B cell (primary cell): Measurements from ENCODE around the gene RNF40. TPM values are rescaled to one million over a fixed set of nuclear protein-coding genes. Genes with fewer than 3 reads are reported as not detected.

Experiments
- ATAC-seq: fragments of 200-7000 bp; cut with Tn5 transposase; one replicate; pipeline ENCODE4 v1.10.0; 2021; ENCODE audit warnings: low read depth, mild to moderate bottlenecking, moderate number of reproducible peaks, moderate library complexity
- CTCF ChIA-PET: fragments of 350-600 bp; sonication (Branson Sonifier 250); formaldehyde crosslinking; loops from one replicate; lab custom pipeline; 2021; ENCODE audit warnings: antibody characterized with exemption, inconsistent platforms; lab: Charles Lee
- POLR2A ChIA-PET: fragments of 350-600 bp; sonication (Branson Sonifier 250); formaldehyde crosslinking; loops from one replicate; lab custom pipeline; 2021; ENCODE audit warnings: antibody characterized with exemption; lab: Charles Lee
- DNase-seq: peaks from one replicate; pipeline ENCODE4 v3.0.0; 2013
- H2AFZ ChIP-seq: 2 replicates; pipeline ENCODE4 v1.6.1; 2012; ENCODE audit warnings: mild to moderate bottlenecking, low read depth, low read length; ENCODE audit not compliant: insufficient read depth, poor library complexity, severe bottlenecking
- H3K27ac ChIP-seq, 2 donors: 1 replicate in 1 of 2; 2 replicates in 1 of 2; pipeline ENCODE4 v1.5.1; 2012 to 2013; ENCODE audit warnings: low read length in 2 of 2, mild to moderate bottlenecking in 2 of 2, moderate library complexity in 1 of 2
- H3K27me3 ChIP-seq, 4 experiments: fragments of 200-600 bp in 1 of 4; sonication (generic) in 1 of 4; replicated peaks in 1 of 4; 1 replicate in 2 of 4; 2 replicates in 2 of 4; pipeline versions ENCODE4 v1.6.1 to v1.7.0; 2013 to 2016; ENCODE audit warnings: low read length in 3 of 4, mild to moderate bottlenecking in 2 of 4, mixed read lengths in 1 of 4, moderate library complexity in 1 of 4; ENCODE audit not compliant: insufficient read depth in 4 of 4, control insufficient read depth in 3 of 4; ENCODE audit errors: control extremely low read depth in 1 of 4
- H3K36me3 ChIP-seq, 2 experiments: replicated peaks in 1 of 2; 1 replicate in 1 of 2; 2 replicates in 1 of 2; pipeline versions ENCODE4 v1.6.1 to v1.7.1; 2013; ENCODE audit warnings: low read length in 1 of 2; ENCODE audit not compliant: insufficient read depth in 2 of 2, control insufficient read depth in 1 of 2; ENCODE audit errors: control extremely low read depth in 1 of 2, extremely low read depth in 1 of 2
- H3K4me1 ChIP-seq, 2 donors: fragments of 200-600 bp in 1 of 2; sonication (generic) in 1 of 2; 1 replicate in 1 of 2; 2 replicates in 1 of 2; pipeline versions ENCODE4 v1.5.1 to v1.6.1; 2013 to 2017; ENCODE audit warnings: low read length in 2 of 2; ENCODE audit not compliant: control insufficient read depth in 2 of 2, insufficient read depth in 2 of 2
- H3K4me2 ChIP-seq: replicated peaks from 2 replicates; pipeline ENCODE3; 2012; ENCODE audit warnings: mild to moderate bottlenecking, low read depth, low read length; ENCODE audit not compliant: poor library complexity, severe bottlenecking
- H3K4me3 ChIP-seq, 5 experiments: fragments of 200-600 bp in 1 of 5; sonication (generic) in 1 of 5; 1 replicate in 3 of 5; 2 replicates in 2 of 5; pipeline versions ENCODE4 v1.5.1 to v1.7.0; 2011 to 2016; ENCODE audit warnings: low read length in 4 of 5, mild to moderate bottlenecking in 4 of 5, low read depth in 2 of 5, control low read depth in 1 of 5, moderate library complexity in 1 of 5; ENCODE audit not compliant: insufficient read depth in 1 of 5; ENCODE audit errors: control extremely low read depth in 1 of 5, extremely low read depth in 1 of 5
- H3K79me2 ChIP-seq: fragments of 200-600 bp; sonication (generic); one replicate; pipeline ENCODE4 v1.6.0; 2016; ENCODE audit warnings: low read length; ENCODE audit not compliant: control insufficient read depth, insufficient read depth
- H3K9ac ChIP-seq: fragments of 200-600 bp; sonication (generic); 2 replicates; pipeline ENCODE4 v1.6.1; 2017; ENCODE audit warnings: mild to moderate bottlenecking, low read length, moderate library complexity
- H3K9me3 ChIP-seq, 3 donors: one replicate each; pipeline versions ENCODE4 v1.6.1 to v1.7.1; 2013; ENCODE audit warnings: low read length in 2 of 3; ENCODE audit not compliant: control insufficient read depth in 2 of 3, insufficient read depth in 1 of 3; ENCODE audit errors: control extremely low read depth in 1 of 3
- H4K20me1 ChIP-seq: 2 replicates; pipeline ENCODE4 v1.6.0; 2012; ENCODE audit warnings: mild to moderate bottlenecking, low read length; ENCODE audit not compliant: insufficient read depth, control insufficient read depth, poor library complexity, severe bottlenecking
- H3K27ac Mint-ChIP-seq: one replicate; pipeline ENCODE4 v1.8.0; 2021; ENCODE audit warnings: mixed read lengths
- H3K27me3 Mint-ChIP-seq: one replicate; pipeline ENCODE4 v1.8.0; 2021; ENCODE audit warnings: mixed read lengths
- H3K4me1 Mint-ChIP-seq: one replicate; pipeline ENCODE4 v1.8.0; 2021; ENCODE audit warnings: mixed read lengths
- H3K4me3 Mint-ChIP-seq: one replicate; pipeline ENCODE4 v1.8.0; 2021; ENCODE audit warnings: mixed read lengths
- H3K9me3 Mint-ChIP-seq: one replicate; pipeline ENCODE4 v1.8.0; 2022; ENCODE audit warnings: mixed read lengths; ENCODE audit not compliant: insufficient read depth
- CTCF ChIP-seq: fragments of 200-600 bp; IDR thresholded peaks from one replicate; pipeline ENCODE4 v1.8.0; 2022; ENCODE audit warnings: antibody characterized with exemption, mild to moderate bottlenecking
- EZH2 ChIP-seq: IDR thresholded peaks from 2 replicates; pipeline ENCODE4 v1.6.1; 2012; ENCODE audit warnings: borderline replicate concordance, low read depth, mild to moderate bottlenecking, moderate library complexity, low read length; ENCODE audit not compliant: insufficient read depth, poor library complexity, severe bottlenecking
- WGBS: methylation state at CpG from one replicate; pipeline ENCODE4 v1.1.5; 2013; ENCODE audit warnings: missing lambda C conversion rate; ENCODE audit not compliant: insufficient coverage; 5-methylcytosine and 5-hydroxymethylcytosine counted together
- intact Hi-C: fragments of 100-400 bp; cut with micrococcal nuclease; formaldehyde crosslinking; loops from one replicate; pipeline ENCODE4 v1.10.0; 2022
- polyA plus RNA-seq: library from polyadenylated mRNA; depleted of rRNA; stranded (reverse); fragments of >200 nt; gene quantifications from 2 replicates; pipeline ENCODE4 v1.2.3, GENCODE V29; 2012
- total RNA-seq, 2 donors: library from RNA; stranded (reverse); fragments of 120-200 nt in 1 of 2; gene quantifications; 1 replicate in 1 of 2; 2 replicates in 1 of 2; pipeline versions ENCODE4 v1.2.3 to v1.2.4, GENCODE V29; 2013 to 2022

The RNF40 gene
- total and polyA plus RNA-seq, 2 donors (not counting 1 experiment from before 2014, with no cell fraction given), result 41.8 to 121 TPM

- 100% methylated on average over 5 of the region's 7 CpGs for WGBS
- Histone ChIP-seq H3K4me1 (peaks cover 24 to 37% of the 10 kb centered on the region in 2 donors), H3K27me3 (no peaks in the 10 kb centered on the region), H4K20me1 (peaks cover 26% of the 10 kb centered on the region), H3K27ac (no peak overlapping the region), H3K36me3 (peaks cover 0 to 35% of the 10 kb centered on the region in 2 experiments), H3K9me3 (no peaks in the 10 kb centered on the region), H3K79me2 (peaks cover 27% of the 10 kb centered on the region), H3K4me2 (peak overlapping the region; percentile 97), H3K4me3 (no peak overlapping the region), H3K9ac (no peak overlapping the region), H2AFZ (no peak overlapping the region)
- TF ChIP-seq CTCF (no peak), EZH2 (no peak)
- H3K4me3 Mint-ChIP-seq, result peak overlapping the region; percentile 26
- CTCF ChIA-PET, result no interaction called here
- POLR2A ChIA-PET, result interaction anchor here (0.5 to 2.1 kb wide), 3 partner anchors 12 to 140 kb away, joined by 3 to 9 read pairs (median 3); partner anchors contain the start of gene PHKG2
- intact Hi-C loops, result loop anchor here (5.0 kb wide), 4 partner anchors 117 to 272 kb away; partner anchors contain the start of genes ORAI3 and STX4
- ATAC-seq (no peak), DNase-seq (no peak)
- no peak overlapping the region for H3K27ac Mint-ChIP-seq
- H3K27me3 Mint-ChIP-seq, result no peaks in the 10 kb centered on the region
- H3K4me1 Mint-ChIP-seq, result peaks cover 34% of the 10 kb centered on the region
- H3K9me3 Mint-ChIP-seq, result no peaks in the 10 kb centered on the region
These were observed 2.0 kb upstream of the RNF40 start for GRCh38 chr16:30760001-30760559.
